Stimulated activated CD4-positive, alpha-beta T cell treated with anti-CD3 and anti-CD28 coated beads, Interleukin-15, amount 100 ng/mL, for 48 hours (primary cell): ENCODE measurements around the gene PAIP2.
"Not testable (repeated sequence)": the region's sequence is repeated elsewhere in the genome, so short reads cannot be mapped to it uniquely, and the experiment has no call there.

Source experiments
- DNase-seq, 2 donors: peaks; one replicate each; pipeline ENCODE4 v3.0.0-alpha.2; 2020; ENCODE audit warnings: low read depth in 2 of 2

The PAIP2 gene

GRCh38 chr5:139341689-139342422 lies at the start of gene PAIP2:
Gene PAIP2 (plus strand): TSS chr5:139341854. CDS start chr5:139363785, 21,931 bp downstream.
- peak; percentile 96 to 97 for DNase-seq

GRCh38 chr5:139293202-139293506 lies 48.5 kb upstream of the PAIP2 start:
- DNase-seq, result no peak

GRCh38 chr5:139293507-139294373 lies 47.9 kb upstream of the PAIP2 start, which contains the start of gene MATR3:
Gene MATR3 (plus strand): TSS chr5:139293740. CDS start chr5:139307416, 13,676 bp downstream.
- DNase-seq, result peak; percentile 90 to 94

GRCh38 chr5:139294374-139295165 lies 47.1 kb upstream of the PAIP2 start:
- DNase-seq, result peak in 1 of 2 donors; percentile 30

GRCh38 chr5:139295346-139296057 lies 46.2 kb upstream of the PAIP2 start:
- DNase-seq, result no peak

- DNase-seq, result no peak
Observed at GRCh38 chr5:139296198-139296597, 45.5 kb upstream of the PAIP2 start.

GRCh38 chr5:139296862-139297326 lies 44.8 kb upstream of the PAIP2 start:
- DNase-seq, result no peak

GRCh38 chr5:139297439-139298133 lies 44.1 kb upstream of the PAIP2 start:
- DNase-seq, result no peak

- no peak for DNase-seq
Observed at GRCh38 chr5:139298242-139298641, 43.4 kb upstream of the PAIP2 start.

GRCh38 chr5:139299486-139299885 lies 42.2 kb upstream of the PAIP2 start:
- DNase-seq, result no peak

GRCh38 chr5:139301808-139302499 lies 39.7 kb upstream of the PAIP2 start:
- DNase-seq, result no peak

GRCh38 chr5:139304391-139305324 lies 37.0 kb upstream of the PAIP2 start:
- DNase-seq, result no peak

- DNase-seq, result no peak
Observed at GRCh38 chr5:139306197-139306596, 35.5 kb upstream of the PAIP2 start.

- DNase-seq, result no peak
Observed at GRCh38 chr5:139306628-139307379, 34.9 kb upstream of the PAIP2 start.

- DNase-seq, result no peak
Observed at GRCh38 chr5:139308797-139309196, 32.9 kb upstream of the PAIP2 start.

GRCh38 chr5:139310715-139311186 lies 30.9 kb upstream of the PAIP2 start:
- not testable (repeated sequence) for DNase-seq

GRCh38 chr5:139312075-139312474 lies 29.6 kb upstream of the PAIP2 start:
- DNase-seq, result no peak

- no peak for DNase-seq
Observed at GRCh38 chr5:139314276-139314675, 27.4 kb upstream of the PAIP2 start.
